OCI-LY7 (cell line): ENCODE results near the gene SELENOV.

Experiments
- CTCF ChIP-seq: fragments of 200-600 bp; sonication (generic); conservative IDR thresholded peaks from 2 replicates; pipeline ENCODE4 v1.5.1; 2014; ENCODE audit warnings: mild to moderate bottlenecking, antibody characterized with exemption, low read length, moderate library complexity, mixed read lengths
- EZH2phosphoT487 ChIP-seq: fragments of 200-600 bp; sonication (generic); IDR thresholded peaks from 2 replicates; pipeline ENCODE4 v1.6.1; 2018; ENCODE audit warnings: low read depth, borderline replicate concordance, mild to moderate bottlenecking, mixed run types, antibody characterized with exemption, low read length, moderate library complexity, mixed read lengths

GRCh38 chr19:39501340-39501739, 13.6 kb upstream of the SELENOV start:
- TF ChIP-seq CTCF (no peak), EZH2phosphoT487 (no peak)
